Endothelial cell of umbilical vein (primary cell): ENCODE measurements around the gene ENTPD7. TPM values are rescaled to one million over a fixed set of nuclear protein-coding genes. Genes with fewer than 3 reads are reported as not detected.

Experiments
- BruUV-seq: library from RNA; stranded (reverse); fragments of 400-500 nt; replicated peaks from 2 replicates; lab custom pipeline; 2021; lab: Mats Ljungman, UMichigan
- CTCF ChIA-PET: fragments of 300-600, 350-600 bp; sonication (Branson Sonifier 250); formaldehyde crosslinking; loops from one replicate; lab custom pipeline; 2021; ENCODE audit warnings: antibody characterized with exemption, inconsistent platforms; lab: Charles Lee
- POLR2A ChIA-PET: fragments of 300-600, 350-600 bp; sonication (Branson Sonifier 250); formaldehyde crosslinking; loops from one replicate; lab custom pipeline; 2021; ENCODE audit warnings: antibody characterized with exemption, inconsistent platforms; lab: Charles Lee
- DNase-seq: peaks from one replicate; pipeline ENCODE4 v3.0.0-alpha.2; 2011; ENCODE audit warnings: low read depth, low spot score
- FAIRE-seq: peaks from 2 replicates; lab custom pipeline; 2011; peaks lifted over from hg19 to GRCh38; lab: Jason Lieb, UNC
- H2AFZ ChIP-seq: 2 replicates; pipeline ENCODE4 v1.6.0; 2012; ENCODE audit warnings: low read depth, low read length, control low read depth, inconsistent platforms
- H3K27ac ChIP-seq: 2 replicates; pipeline ENCODE4 v1.5.1; 2011; ENCODE audit warnings: low read depth, mild to moderate bottlenecking, control low read depth, low read length, moderate library complexity; ENCODE audit not compliant: insufficient read depth
- H3K27me3 ChIP-seq, 2 experiments: 2 replicates each; pipeline versions ENCODE4 v1.6.0 to v1.6.1; 2011; ENCODE audit warnings: low read length in 2 of 2, mixed read lengths in 1 of 2; ENCODE audit not compliant: control insufficient read depth in 2 of 2, insufficient read depth in 2 of 2
- H3K36me3 ChIP-seq, 2 experiments: 2 replicates in 1 of 2; 3 replicates in 1 of 2; pipeline ENCODE4 v1.5.1; 2011; ENCODE audit warnings: low read length in 2 of 2, mild to moderate bottlenecking in 1 of 2, moderate library complexity in 1 of 2; ENCODE audit not compliant: control insufficient read depth in 2 of 2, insufficient read depth in 2 of 2; ENCODE audit errors: extremely low read depth in 1 of 2
- H3K4me1 ChIP-seq: 3 replicates; pipeline ENCODE4 v1.5.1; 2011; ENCODE audit warnings: mild to moderate bottlenecking, low read length; ENCODE audit not compliant: control insufficient read depth, insufficient read depth; ENCODE audit errors: extremely low read depth
- H3K4me2 ChIP-seq: 2 replicates; pipeline ENCODE4 v1.6.1; 2011; ENCODE audit warnings: low read length, control low read depth, mixed read lengths; ENCODE audit not compliant: insufficient read depth
- H3K4me3 ChIP-seq, 3 experiments: fragments of 200-600 bp in 1 of 3; sonication (generic), shearing (Covaris generic) in 1 of 3; replicated peaks in 1 of 3; 2 replicates each; pipeline ENCODE4 v1.5.1; 2011 to 2016; ENCODE audit warnings: control low read depth in 3 of 3, low read length in 3 of 3, mild to moderate bottlenecking in 2 of 3, inconsistent platforms in 1 of 3, low read depth in 1 of 3, moderate library complexity in 1 of 3; ENCODE audit not compliant: insufficient read depth in 1 of 3
- H3K79me2 ChIP-seq: 2 replicates; pipeline ENCODE4 v1.6.0; 2012; ENCODE audit warnings: low read length, inconsistent platforms; ENCODE audit not compliant: control insufficient read depth, insufficient read depth
- H3K9ac ChIP-seq: replicated peaks from 2 replicates; pipeline ENCODE3; 2011; ENCODE audit warnings: low read length, control low read depth; ENCODE audit not compliant: insufficient read depth; ENCODE audit errors: extremely low read depth
- H3K9me1 ChIP-seq: replicated peaks from 3 replicates; pipeline ENCODE4 v1.6.0; 2011; ENCODE audit warnings: mild to moderate bottlenecking, low read length; ENCODE audit not compliant: control insufficient read depth, insufficient read depth; ENCODE audit errors: extremely low read depth
- H3K9me3 ChIP-seq: replicated peaks from 2 replicates; pipeline ENCODE4 v1.5.1; 2012; ENCODE audit warnings: low read length, inconsistent platforms; ENCODE audit not compliant: control insufficient read depth, insufficient read depth
- H4K20me1 ChIP-seq: replicated peaks from 2 replicates; pipeline ENCODE3; 2011; ENCODE audit warnings: mild to moderate bottlenecking, low read length; ENCODE audit not compliant: control insufficient read depth, insufficient read depth; ENCODE audit errors: extremely low read depth
- CTCF ChIP-seq, 2 donors: IDR thresholded peaks; 1 replicate in 1 of 2; 2 replicates in 1 of 2; pipeline ENCODE4 v1.5.1; 2011; ENCODE audit warnings: low read length in 2 of 2, mild to moderate bottlenecking in 2 of 2, moderate library complexity in 2 of 2, control low read depth in 1 of 2, inconsistent platforms in 1 of 2, low read depth in 1 of 2; ENCODE audit not compliant: insufficient read depth in 1 of 2; ENCODE audit errors: extremely low read depth in 1 of 2
- EZH2 ChIP-seq: IDR thresholded peaks from 2 replicates; pipeline ENCODE4 v1.6.1; 2012; ENCODE audit warnings: borderline replicate concordance, low read depth, mild to moderate bottlenecking, moderate library complexity, low read length, inconsistent platforms; ENCODE audit not compliant: severe bottlenecking
- FOS ChIP-seq: IDR thresholded peaks from 2 replicates; pipeline ENCODE4 v1.6.1; 2011; ENCODE audit warnings: mild to moderate bottlenecking, low read length, moderate library complexity, borderline replicate concordance; ENCODE audit not compliant: insufficient read depth
- GATA2 ChIP-seq: IDR thresholded peaks from 2 replicates; pipeline ENCODE4 v1.7.0; 2011; ENCODE audit warnings: low read depth, mild to moderate bottlenecking, moderate library complexity, mixed read lengths, low read length; ENCODE audit not compliant: insufficient read length, insufficient read depth
- JUN ChIP-seq: IDR thresholded peaks from 2 replicates; pipeline ENCODE4 v1.6.1; 2011; ENCODE audit warnings: borderline replicate concordance, low read depth; ENCODE audit not compliant: insufficient read length, insufficient read depth
- MAX ChIP-seq: IDR thresholded peaks from 2 replicates; pipeline ENCODE4 v1.6.1; 2011; ENCODE audit not compliant: insufficient read depth, insufficient read length
- MYC ChIP-seq: IDR thresholded peaks from one replicate; pipeline ENCODE4 v1.6.1; 2011; ENCODE audit warnings: mild to moderate bottlenecking, low read depth, low read length
- POLR2A ChIP-seq: IDR thresholded peaks from 2 replicates; pipeline ENCODE4 v1.6.1; 2012; ENCODE audit warnings: low read depth, mild to moderate bottlenecking, control low read depth, low read length
- POLR2AphosphoS5 ChIP-seq: IDR thresholded peaks from 2 replicates; pipeline ENCODE4 v1.6.1; 2012; ENCODE audit warnings: low read depth, mild to moderate bottlenecking, control low read depth, low read length, moderate library complexity; ENCODE audit not compliant: insufficient read depth
- dilution Hi-C: fragments of 300-500 bp; cut with MboI; formaldehyde crosslinking; loops from one replicate; pipeline ENCODE4 v1.15.0; 2019; ENCODE audit warnings: low sequenced_read_pairs; ENCODE audit not compliant: extremely low pct_ligation_motif_present
- intact Hi-C: fragments of 100-400 bp; cut with micrococcal nuclease; formaldehyde crosslinking; loops from one replicate; pipeline ENCODE4 v1.10.0; 2022
- polyA plus RNA-seq, 4 experiments: library from polyadenylated mRNA; depleted of rRNA in 3 of 4; stranded (reverse) in 3 of 4; unstranded in 1 of 4; fragments of >200 nt; gene quantifications; 2 replicates each; pipeline versions ENCODE4 v1.2.1 to v1.2.3, GENCODE V29; 2011 to 2012; ENCODE audit warnings: missing spikeins in 1 of 4
- total RNA-seq: library from RNA; stranded (reverse); gene quantifications from 2 replicates; pipeline ENCODE4 v1.2.3, GENCODE V29; 2021

ENTPD7 gene
- total and polyA plus RNA-seq, 2 donors (not counting 3 experiments of a cell fraction or from before 2014, with no cell fraction given): 10.1 to 20.6 TPM

GRCh38 chr10:99659868-99660366, 608 bp downstream of the ENTPD7 start:
- BruUV-seq: TSS peak; percentile 28
- DNase-seq (peak; percentile 17), FAIRE-seq (no peak)

More at GRCh38 chr10:99659868-99660366, 608 bp downstream of the ENTPD7 start:
- Histone ChIP-seq H3K27ac (peak overlapping the region; percentile 72), H3K79me2 (peaks cover 6% of the 10 kb centered on the region), H3K9ac (peak overlapping the region; percentile 88), H3K4me2 (peak overlapping the region; percentile 90), H4K20me1 (no peaks in the 10 kb centered on the region), H3K9me3 (no peaks in the 10 kb centered on the region), H3K4me1 (peaks cover 16% of the 10 kb centered on the region), H3K36me3 (peaks cover 3 to 6% of the 10 kb centered on the region in 2 experiments), H3K4me3 (peak overlapping the region; percentile 54 to 80 (median 71)), H3K9me1 (no peaks in the 10 kb centered on the region), H3K27me3 (peaks cover 4 to 6% of the 10 kb centered on the region in 2 experiments), H2AFZ (peak overlapping the region; percentile 66)
- intact Hi-C loops: loop anchor here (1.0 kb wide), 1 partner anchor 40 kb away; the partner anchor contains the start of gene SLC25A28
- POLR2A ChIA-PET: interaction anchor here (1.6 kb wide), 1 partner anchor 39 kb away, joined by 9 read pairs; the partner anchor contains the start of gene SLC25A28
- TF ChIP-seq POLR2AphosphoS5: no peak
- no peak for TF ChIP-seq GATA2
- no peak for TF ChIP-seq JUN
- no peak for TF ChIP-seq MYC
- no peak for TF ChIP-seq CTCF (IDR thresholded peaks at IDR 0.05; ENCODE audit: extremely low read depth in 1 of 2, insufficient read depth in 1 of 2, low read depth in 1 of 2, low read length in 2 of 2)
- TF ChIP-seq EZH2: no peak
- no peak for TF ChIP-seq FOS
- TF ChIP-seq POLR2A: no peak
- TF ChIP-seq MAX: no peak
- dilution Hi-C loops: no loop called here
- CTCF ChIA-PET: interaction anchor here (1.0 to 1.8 kb wide), 9 partner anchors 13 to 224 kb away, joined by 3 to 9 read pairs (median 4); partner anchors contain the start of genes COX15 and CUTC
